Duodenal mucosa (tissue), 2 donors: ENCODE data around the gene MC2R.

Experiments
- H3K27ac ChIP-seq: one replicate; pipeline ENCODE4 v1.7.0; 2013; ENCODE audit warnings: low read depth, low read length
- H3K27me3 ChIP-seq, 2 donors: one replicate each; pipeline ENCODE4 v1.7.0; 2013; ENCODE audit warnings: low read length in 2 of 2, control low read depth in 1 of 2; ENCODE audit not compliant: insufficient read depth in 2 of 2, control insufficient read depth in 1 of 2
- H3K36me3 ChIP-seq, 2 donors: one replicate each; pipeline ENCODE4 v1.7.0; 2013; ENCODE audit warnings: low read length in 2 of 2, control low read depth in 1 of 2; ENCODE audit not compliant: insufficient read depth in 2 of 2, control insufficient read depth in 1 of 2
- H3K4me1 ChIP-seq, 2 donors: one replicate each; pipeline ENCODE4 v1.7.0; 2013; ENCODE audit warnings: low read length in 2 of 2, control low read depth in 1 of 2; ENCODE audit not compliant: insufficient read depth in 2 of 2, control insufficient read depth in 1 of 2
- H3K4me3 ChIP-seq, 2 donors: one replicate each; pipeline ENCODE4 v1.7.0; 2013; ENCODE audit warnings: low read length in 2 of 2, low read depth in 1 of 2
- H3K9ac ChIP-seq, 2 donors: one replicate each; pipeline ENCODE4 v1.7.0; 2013; ENCODE audit warnings: low read length in 2 of 2, low read depth in 1 of 2
- H3K9me3 ChIP-seq, 2 donors: one replicate each; pipeline ENCODE4 v1.7.0; 2013; ENCODE audit warnings: low read length in 2 of 2, control low read depth in 1 of 2; ENCODE audit not compliant: control insufficient read depth in 1 of 2

The MC2R gene

DNA sequence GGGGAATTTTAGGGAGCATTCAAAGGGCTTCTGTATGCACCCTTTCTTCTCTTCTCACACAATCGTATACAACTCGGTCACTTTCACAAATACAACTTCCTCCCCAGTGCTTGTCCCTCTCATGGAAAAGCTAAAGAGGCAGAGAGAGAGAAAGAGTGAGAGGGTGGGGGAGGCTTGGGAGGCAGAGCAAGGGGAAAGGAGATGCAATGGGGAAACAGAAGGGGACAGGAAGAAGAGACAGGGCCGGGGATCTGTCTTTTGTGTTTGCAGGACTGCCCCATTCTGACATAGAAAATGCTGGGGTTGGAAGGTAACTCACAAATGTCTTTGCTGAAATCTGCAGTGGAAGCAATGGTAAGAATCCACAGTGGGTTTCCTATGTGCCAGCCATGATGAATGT is 2.1 kb upstream of the MC2R start:
- Histone ChIP-seq H3K27ac (no peak overlapping the region), H3K9me3 (no peaks in the 10 kb centered on the region), H3K4me3 (no peak overlapping the region), H3K9ac (no peak overlapping the region), H3K4me1 (no peaks in the 10 kb centered on the region), H3K36me3 (no peaks in the 10 kb centered on the region), H3K27me3 (no peaks in the 10 kb centered on the region)

DNA sequence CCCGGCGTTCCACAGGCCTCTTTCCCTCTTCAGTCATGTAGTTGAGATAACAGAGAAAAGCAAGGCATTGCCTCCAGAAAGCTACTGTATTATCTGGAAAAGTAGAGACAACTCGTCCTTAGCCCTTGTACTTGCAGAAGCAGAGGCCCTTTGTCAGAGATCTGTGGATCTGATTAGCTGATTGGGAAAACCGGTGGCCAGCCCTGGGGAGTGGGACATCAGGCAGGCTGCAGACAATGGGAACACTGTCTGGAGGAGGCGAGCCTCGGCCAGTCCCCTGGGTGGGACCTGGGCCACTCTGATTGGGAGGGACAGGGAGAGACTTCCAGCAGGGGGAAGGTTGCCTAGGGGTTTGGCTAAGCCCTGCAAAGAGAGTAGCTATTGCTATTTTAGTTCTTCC is 1.2 kb upstream of the MC2R start:
- Histone ChIP-seq H3K9me3 (no peaks in the 10 kb centered on the region), H3K27ac (no peak overlapping the region), H3K4me3 (no peak overlapping the region), H3K27me3 (no peaks in the 10 kb centered on the region), H3K4me1 (no peaks in the 10 kb centered on the region), H3K9ac (no peak overlapping the region), H3K36me3 (no peaks in the 10 kb centered on the region)

DNA sequence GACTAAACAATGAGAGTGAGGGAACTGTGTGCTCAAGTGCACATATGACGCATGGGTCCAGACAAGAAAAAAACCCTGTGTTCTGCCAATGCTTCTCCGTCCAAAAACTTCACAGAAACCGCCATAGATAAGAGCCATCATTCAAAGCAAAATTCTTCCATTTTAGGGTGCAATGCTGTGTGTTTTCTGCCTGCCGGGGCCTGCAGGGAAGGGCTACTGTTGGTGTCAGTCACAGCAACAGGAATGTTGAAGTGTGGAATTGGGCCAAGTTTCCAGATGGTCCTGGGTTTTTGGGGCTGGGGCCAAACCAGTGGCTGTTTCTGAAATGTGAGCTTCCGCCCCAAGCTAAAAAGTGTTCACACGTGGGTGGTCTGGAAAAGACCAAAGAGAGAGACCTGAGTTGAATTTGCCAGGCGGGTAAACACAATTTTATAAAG is 677 bp upstream of the MC2R start:
- no peaks in the 10 kb centered on the region for H3K27me3 ChIP-seq
- H3K4me1 ChIP-seq, result no peaks in the 10 kb centered on the region
- H3K9me3 ChIP-seq, result no peaks in the 10 kb centered on the region
- H3K9ac ChIP-seq, result no peak overlapping the region
- H3K36me3 ChIP-seq, result no peaks in the 10 kb centered on the region
- H3K27ac ChIP-seq, result no peak overlapping the region
- H3K4me3 ChIP-seq, result no peak overlapping the region

DNA sequence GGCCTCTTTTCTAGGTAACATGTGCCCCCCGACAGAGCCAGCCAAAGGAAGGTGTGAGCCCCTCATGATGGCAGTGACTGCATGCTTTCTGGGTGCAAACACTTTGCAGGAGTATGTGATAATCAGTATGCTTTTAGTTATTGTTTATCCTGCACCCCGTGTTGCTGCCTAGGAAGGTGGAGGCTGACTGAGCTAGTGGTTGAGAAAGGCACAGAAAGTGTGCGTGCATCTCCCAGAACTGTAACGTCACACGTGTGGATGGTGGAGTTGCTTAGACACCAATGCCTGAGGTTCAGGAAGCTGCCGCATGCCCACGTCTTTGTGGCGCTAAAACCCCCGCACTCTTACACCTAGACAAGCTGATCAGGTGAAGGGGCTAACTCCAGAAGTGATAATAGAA is 580 bp downstream of the MC2R start:
- no peaks in the 10 kb centered on the region for H3K36me3 ChIP-seq
- no peaks in the 10 kb centered on the region for H3K27me3 ChIP-seq
- H3K9me3 ChIP-seq, result no peaks in the 10 kb centered on the region
- H3K9ac ChIP-seq, result no peak overlapping the region
- H3K27ac ChIP-seq, result no peak overlapping the region
- no peak overlapping the region for H3K4me3 ChIP-seq
- H3K4me1 ChIP-seq, result no peaks in the 10 kb centered on the region

DNA sequence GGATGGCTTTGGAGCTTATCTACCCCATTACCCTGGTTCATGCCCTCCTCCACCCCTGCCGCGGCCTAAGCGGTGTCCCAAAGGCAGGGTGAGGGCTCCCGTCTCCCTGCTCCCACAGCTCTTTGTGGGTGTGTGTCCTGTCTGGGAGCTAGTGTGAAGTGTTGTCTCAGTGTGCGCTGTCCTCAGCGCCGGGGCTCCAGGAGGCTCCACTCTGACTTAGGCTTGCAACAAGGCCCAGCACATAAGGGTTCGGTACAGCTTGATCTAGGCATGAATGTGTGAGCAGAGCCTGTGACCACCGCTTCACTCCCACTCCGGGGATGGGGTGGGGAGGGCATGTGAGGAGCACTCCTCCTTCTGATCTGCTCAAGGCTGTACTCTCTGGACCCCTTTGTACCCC is 1.2 kb downstream of the MC2R start:
- no peaks in the 10 kb centered on the region for H3K4me1 ChIP-seq

DNA sequence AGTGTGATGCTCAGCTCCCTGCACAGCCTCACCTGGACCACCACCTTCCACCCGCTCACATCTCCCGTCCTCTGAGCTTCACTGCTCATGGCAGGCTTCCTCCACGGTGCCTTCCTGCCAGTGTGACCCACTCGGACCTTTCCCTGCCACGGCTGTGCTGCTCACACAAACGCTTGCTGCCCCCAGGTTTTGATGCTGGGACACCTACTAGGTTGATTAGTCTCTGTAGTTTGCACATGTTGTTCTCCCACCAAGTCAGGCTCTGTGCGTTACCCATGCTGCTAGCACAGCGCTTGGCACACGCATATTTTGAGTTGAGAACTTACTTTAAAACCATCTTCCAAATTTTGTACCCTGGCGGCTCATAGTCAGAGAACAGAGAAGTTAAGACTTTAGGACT is 2.1 kb downstream of the MC2R start:
- H3K9me3 ChIP-seq, result no peaks in the 10 kb centered on the region
- H3K27ac ChIP-seq, result no peak overlapping the region
- H3K4me1 ChIP-seq, result no peaks in the 10 kb centered on the region
- H3K9ac ChIP-seq, result no peak overlapping the region
- no peak overlapping the region for H3K4me3 ChIP-seq
- no peaks in the 10 kb centered on the region for H3K27me3 ChIP-seq
- no peaks in the 10 kb centered on the region for H3K36me3 ChIP-seq

More for the DNA sequence above, 1.2 kb downstream of the MC2R start:
- Histone ChIP-seq H3K9ac (no peak overlapping the region), H3K4me3 (no peak overlapping the region), H3K27me3 (no peaks in the 10 kb centered on the region), H3K27ac (no peak overlapping the region), H3K9me3 (no peaks in the 10 kb centered on the region), H3K36me3 (no peaks in the 10 kb centered on the region)

DNA sequence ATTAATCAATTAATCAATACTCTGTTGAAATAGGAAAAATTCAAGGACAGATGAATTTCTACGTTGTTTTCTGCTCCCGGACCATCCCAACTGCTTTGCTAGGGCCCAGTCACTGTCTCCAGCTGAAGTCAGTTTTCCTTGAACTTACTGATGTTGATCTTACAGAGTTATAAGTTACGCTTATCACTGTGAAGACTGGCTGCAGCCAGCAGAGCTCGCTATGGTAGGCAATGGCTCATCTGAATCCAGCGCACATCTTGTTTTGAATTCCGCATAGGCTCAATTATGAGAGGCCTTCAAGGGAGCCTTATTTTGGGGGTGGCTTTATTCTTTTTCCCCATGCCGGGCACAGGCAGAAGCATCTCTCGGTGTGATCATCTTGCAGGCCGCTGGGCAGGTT is 2.7 kb downstream of the MC2R start:
- no peaks in the 10 kb centered on the region for H3K4me1 ChIP-seq
- no peak overlapping the region for H3K4me3 ChIP-seq
- H3K27me3 ChIP-seq, result no peaks in the 10 kb centered on the region
- no peak overlapping the region for H3K27ac ChIP-seq
- no peaks in the 10 kb centered on the region for H3K9me3 ChIP-seq
- H3K9ac ChIP-seq, result no peak overlapping the region
- no peaks in the 10 kb centered on the region for H3K36me3 ChIP-seq

DNA sequence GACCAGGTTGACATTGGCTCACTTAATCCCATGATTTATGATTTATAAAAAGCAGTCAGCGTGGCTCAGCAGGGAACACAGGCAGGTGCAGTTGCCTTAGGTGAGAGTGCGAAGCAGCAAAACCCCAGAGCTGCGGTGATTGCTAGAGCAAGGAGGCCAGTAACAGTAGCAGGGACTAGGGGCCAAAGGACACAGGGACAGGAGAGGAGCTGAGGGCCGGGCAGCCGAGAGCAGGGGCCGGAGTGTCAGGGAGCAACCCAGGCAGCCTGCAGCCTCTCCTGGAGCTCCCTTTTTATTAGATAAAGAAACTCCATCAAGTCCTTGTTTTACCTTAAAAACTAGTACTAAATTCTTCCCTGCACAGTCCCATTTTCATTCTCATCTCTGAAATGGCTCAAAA is 4.3 kb downstream of the MC2R start:
- no peak overlapping the region for H3K9ac ChIP-seq
- H3K4me3 ChIP-seq, result no peak overlapping the region
- no peaks in the 10 kb centered on the region for H3K9me3 ChIP-seq
- H3K27me3 ChIP-seq, result no peaks in the 10 kb centered on the region
- H3K4me1 ChIP-seq, result no peaks in the 10 kb centered on the region
- H3K36me3 ChIP-seq, result no peaks in the 10 kb centered on the region
- H3K27ac ChIP-seq, result no peak overlapping the region

DNA sequence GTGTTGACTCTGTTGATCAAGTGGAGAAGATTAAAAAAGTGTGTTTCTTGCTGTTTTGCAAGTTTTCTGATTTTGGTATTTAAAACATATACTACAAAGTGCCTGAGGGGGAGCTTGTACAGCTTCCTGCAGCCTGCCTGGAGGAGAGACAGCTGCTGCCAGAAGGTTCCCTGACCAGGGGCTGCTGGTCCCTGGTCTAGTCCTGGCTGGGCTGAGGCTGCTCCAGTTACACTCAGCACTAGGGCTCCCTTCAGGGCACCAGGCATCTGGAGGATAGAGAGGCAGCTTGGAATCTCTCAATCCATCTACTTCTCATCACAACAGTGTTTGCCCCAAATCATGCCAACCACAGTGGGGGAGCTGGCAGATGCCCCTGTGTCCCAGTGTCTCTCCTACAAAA is 4.8 kb downstream of the MC2R start:
- Histone ChIP-seq H3K4me1 (no peaks in the 10 kb centered on the region), H3K27me3 (no peaks in the 10 kb centered on the region), H3K36me3 (no peaks in the 10 kb centered on the region), H3K4me3 (no peak overlapping the region), H3K27ac (no peak overlapping the region), H3K9me3 (no peaks in the 10 kb centered on the region), H3K9ac (no peak overlapping the region)

DNA sequence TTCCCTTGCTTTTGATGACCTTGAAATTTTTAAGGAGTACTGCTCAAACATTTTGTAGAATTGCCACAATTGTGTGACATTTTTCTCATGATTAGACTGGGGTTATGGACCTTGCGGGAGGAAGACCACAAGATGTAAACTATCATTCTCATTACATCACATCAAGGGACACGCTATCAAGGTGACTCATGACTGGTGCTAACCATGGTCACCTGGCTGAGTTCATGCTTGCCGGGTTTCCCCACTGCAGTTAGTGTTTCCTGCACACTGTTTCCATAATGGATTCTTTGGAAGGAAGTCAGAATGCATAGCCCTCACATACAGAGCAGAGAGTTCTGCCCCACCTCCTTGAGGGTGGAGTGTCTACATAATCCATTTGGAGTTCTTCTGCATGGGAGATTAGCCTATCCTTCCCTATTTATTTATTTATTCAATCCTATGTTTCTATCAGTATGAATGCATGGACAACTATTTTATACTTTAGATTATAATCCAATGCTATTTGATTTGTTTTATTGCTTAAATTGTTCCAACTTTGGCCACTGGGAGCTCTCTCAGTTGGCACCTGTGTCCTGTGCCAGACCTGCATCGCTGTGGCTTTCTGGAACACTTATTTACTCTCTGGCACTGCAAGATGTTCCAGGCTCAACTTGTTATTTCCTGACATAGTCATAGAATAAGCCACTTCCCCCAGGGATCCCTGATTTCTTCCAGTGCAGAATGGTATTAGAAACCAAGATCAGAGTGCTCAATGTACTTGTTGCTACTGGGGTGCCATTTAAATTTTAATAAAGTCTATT is 6.0 kb downstream of the MC2R start:
- no peak overlapping the region for H3K9ac ChIP-seq
- no peaks in the 10 kb centered on the region for H3K9me3 ChIP-seq
- no peaks in the 10 kb centered on the region for H3K36me3 ChIP-seq
- no peaks in the 10 kb centered on the region for H3K27me3 ChIP-seq
- no peak overlapping the region for H3K27ac ChIP-seq
- H3K4me3 ChIP-seq, result no peak overlapping the region
- H3K4me1 ChIP-seq, result no peaks in the 10 kb centered on the region
